ENCODE data around the gene MAPKAPK3.

DNA sequence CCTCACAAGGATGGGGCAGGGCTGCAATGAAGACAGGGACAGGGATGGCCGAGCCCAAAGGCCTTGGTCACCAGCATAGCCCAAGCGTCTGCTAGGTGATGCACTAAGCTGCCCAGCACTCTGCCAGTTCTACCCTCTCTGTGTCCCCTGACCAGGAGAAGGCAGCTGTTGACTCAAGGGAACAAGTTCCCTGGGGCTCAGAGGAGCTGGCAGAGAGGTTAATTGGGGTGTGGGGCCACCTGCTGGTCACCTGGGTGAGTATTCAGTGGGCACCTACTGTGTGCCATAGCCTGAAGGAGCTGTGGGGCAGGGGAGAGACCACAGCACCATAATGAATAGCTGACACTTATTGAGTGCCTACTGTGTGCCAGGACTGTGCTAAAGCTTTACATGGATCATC is 35.8 kb downstream of the MAPKAPK3 start:
- TF ChIP-seq, protein P1, sequence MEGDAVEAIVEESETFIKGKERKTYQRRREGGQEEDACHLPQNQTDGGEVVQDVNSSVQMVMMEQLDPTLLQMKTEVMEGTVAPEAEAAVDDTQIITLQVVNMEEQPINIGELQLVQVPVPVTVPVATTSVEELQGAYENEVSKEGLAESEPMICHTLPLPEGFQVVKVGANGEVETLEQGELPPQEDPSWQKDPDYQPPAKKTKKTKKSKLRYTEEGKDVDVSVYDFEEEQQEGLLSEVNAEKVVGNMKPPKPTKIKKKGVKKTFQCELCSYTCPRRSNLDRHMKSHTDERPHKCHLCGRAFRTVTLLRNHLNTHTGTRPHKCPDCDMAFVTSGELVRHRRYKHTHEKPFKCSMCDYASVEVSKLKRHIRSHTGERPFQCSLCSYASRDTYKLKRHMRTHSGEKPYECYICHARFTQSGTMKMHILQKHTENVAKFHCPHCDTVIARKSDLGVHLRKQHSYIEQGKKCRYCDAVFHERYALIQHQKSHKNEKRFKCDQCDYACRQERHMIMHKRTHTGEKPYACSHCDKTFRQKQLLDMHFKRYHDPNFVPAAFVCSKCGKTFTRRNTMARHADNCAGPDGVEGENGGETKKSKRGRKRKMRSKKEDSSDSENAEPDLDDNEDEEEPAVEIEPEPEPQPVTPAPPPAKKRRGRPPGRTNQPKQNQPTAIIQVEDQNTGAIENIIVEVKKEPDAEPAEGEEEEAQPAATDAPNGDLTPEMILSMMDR (IDR thresholded peaks at IDR 0.05; ENCODE audit: poor library complexity) = peak; percentile 33
- no peak for TF ChIP-seq EZH2phosphoT487 (IDR thresholded peaks at IDR 0.05; ENCODE audit: low read depth, severe bottlenecking, unreplicated experiment)

All from hepatocyte (in vitro differentiated cells).